ENCODE measurements around the gene PSENEN. TPM values are rescaled to one million over a fixed set of nuclear protein-coding genes. Genes with fewer than 3 reads are reported as not detected.

The PSENEN gene
- total and polyA plus RNA-seq, 2 of the 8 experiments (the other 6 are each of a cell fraction or from before 2014, with no cell fraction given) = 66.7 to 75.3 TPM

DNA sequence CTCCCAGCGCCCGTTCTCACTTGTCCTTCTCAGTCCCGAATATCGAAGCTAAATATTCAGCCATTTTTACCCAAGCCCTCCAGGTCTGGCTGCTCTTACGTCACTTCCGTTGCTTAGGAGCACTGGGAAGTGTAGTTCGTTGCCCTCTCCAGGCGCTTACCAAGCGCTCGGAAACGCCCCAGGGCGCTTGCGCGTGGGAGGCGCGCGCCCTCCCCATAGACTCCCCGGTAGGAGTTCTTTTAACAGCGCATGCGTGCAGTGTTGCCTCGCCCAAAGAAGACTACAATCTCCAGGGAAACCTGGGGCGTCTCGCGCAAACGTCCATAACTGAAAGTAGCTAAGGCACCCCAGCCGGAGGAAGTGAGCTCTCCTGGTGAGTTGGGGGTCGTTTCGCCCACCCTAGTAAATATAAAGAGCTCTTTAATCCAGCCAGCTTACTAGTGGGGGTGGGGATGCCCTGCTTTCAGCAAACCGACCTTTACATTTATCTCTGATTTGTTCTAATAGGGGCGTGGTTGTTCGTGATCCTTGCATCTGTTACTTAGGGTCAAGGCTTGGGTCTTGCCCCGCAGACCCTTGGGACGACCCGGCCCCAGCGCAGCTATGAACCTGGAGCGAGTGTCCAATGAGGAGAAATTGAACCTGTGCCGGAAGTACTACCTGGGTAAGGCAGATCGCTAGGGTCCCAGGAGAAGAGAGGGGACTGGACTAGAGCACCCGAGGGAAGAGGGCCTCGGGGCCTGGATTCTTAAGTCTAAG, at the start of gene PSENEN, which contains the start of gene U2AF1L4 (continued):
- TF ChIP-seq TAF1 (IDR thresholded peaks at IDR 0.05; ENCODE audit: low read depth, low read length) (peak; percentile 67; the same call in 1 of the 2 replicates), GABPA (IDR thresholded peaks at IDR 0.05; ENCODE audit: borderline replicate concordance, insufficient read depth, low read length) (peak; percentile 88; the same call in 1 of the 2 replicates), RBBP5 (IDR thresholded peaks at IDR 0.05; ENCODE audit: borderline replicate concordance, low read depth, low read length) (no peak), JUND (IDR thresholded peaks at IDR 0.05; ENCODE audit: low read length) (peak; percentile 17; the same call in 1 of the 2 replicates), YY1 (IDR thresholded peaks at IDR 0.05; ENCODE audit: low read depth, low read length) (peak; percentile 86; the same call in 1 of the 2 replicates), SIN3A (conservative IDR thresholded peaks at IDR 0.05 in 1 of 2, IDR thresholded peaks at IDR 0.05 in 1 of 2; ENCODE audit: low read depth in 1 of 2, low read length in 2 of 2) (peak in 1 of 2 experiments; percentile 82; a peak in 2 of 4 replicates), NRF1 (IDR thresholded peaks at IDR 0.05; ENCODE audit: low read depth, low read length) (peak; percentile 91), CREB1 (IDR thresholded peaks at IDR 0.05) (peak; percentile 91)
- TF ChIP-seq, protein P1, sequence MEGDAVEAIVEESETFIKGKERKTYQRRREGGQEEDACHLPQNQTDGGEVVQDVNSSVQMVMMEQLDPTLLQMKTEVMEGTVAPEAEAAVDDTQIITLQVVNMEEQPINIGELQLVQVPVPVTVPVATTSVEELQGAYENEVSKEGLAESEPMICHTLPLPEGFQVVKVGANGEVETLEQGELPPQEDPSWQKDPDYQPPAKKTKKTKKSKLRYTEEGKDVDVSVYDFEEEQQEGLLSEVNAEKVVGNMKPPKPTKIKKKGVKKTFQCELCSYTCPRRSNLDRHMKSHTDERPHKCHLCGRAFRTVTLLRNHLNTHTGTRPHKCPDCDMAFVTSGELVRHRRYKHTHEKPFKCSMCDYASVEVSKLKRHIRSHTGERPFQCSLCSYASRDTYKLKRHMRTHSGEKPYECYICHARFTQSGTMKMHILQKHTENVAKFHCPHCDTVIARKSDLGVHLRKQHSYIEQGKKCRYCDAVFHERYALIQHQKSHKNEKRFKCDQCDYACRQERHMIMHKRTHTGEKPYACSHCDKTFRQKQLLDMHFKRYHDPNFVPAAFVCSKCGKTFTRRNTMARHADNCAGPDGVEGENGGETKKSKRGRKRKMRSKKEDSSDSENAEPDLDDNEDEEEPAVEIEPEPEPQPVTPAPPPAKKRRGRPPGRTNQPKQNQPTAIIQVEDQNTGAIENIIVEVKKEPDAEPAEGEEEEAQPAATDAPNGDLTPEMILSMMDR (IDR thresholded peaks at IDR 0.05; ENCODE audit: control extremely low read depth in 1 of 3, insufficient read depth in 1 of 3, low read depth in 1 of 3, low read length in 3 of 3) = no peak; a peak in 1 of 4 replicates
- TF ChIP-seq, protein P2, sequence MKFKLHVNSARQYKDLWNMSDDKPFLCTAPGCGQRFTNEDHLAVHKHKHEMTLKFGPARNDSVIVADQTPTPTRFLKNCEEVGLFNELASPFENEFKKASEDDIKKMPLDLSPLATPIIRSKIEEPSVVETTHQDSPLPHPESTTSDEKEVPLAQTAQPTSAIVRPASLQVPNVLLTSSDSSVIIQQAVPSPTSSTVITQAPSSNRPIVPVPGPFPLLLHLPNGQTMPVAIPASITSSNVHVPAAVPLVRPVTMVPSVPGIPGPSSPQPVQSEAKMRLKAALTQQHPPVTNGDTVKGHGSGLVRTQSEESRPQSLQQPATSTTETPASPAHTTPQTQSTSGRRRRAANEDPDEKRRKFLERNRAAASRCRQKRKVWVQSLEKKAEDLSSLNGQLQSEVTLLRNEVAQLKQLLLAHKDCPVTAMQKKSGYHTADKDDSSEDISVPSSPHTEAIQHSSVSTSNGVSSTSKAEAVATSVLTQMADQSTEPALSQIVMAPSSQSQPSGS (IDR thresholded peaks at IDR 0.05; ENCODE audit: low read length) = no peak

Data from H1 (cell line).